ENCODE data around the gene PEAK1. TPM values are rescaled to one million over a fixed set of nuclear protein-coding genes. Genes with fewer than 3 reads are reported as not detected.

PEAK1 gene
- total RNA-seq, 4 donors from 2014 or later, result 68.8 to 79.1 (median 78.7) TPM

- TF ChIP-seq CTCF (IDR thresholded peaks at IDR 0.05; ENCODE audit: low read depth), result no peak
Observed at GRCh38 chr15:77340245-77340644, 79.7 kb downstream of the PEAK1 start.

GRCh38 chr15:77336006-77336405 lies 83.9 kb downstream of the PEAK1 start:
- no peak for TF ChIP-seq CTCF (IDR thresholded peaks at IDR 0.05; ENCODE audit: low read depth)

GRCh38 chr15:77335298-77335697 lies 84.6 kb downstream of the PEAK1 start:
- no peak for TF ChIP-seq CTCF (IDR thresholded peaks at IDR 0.05; ENCODE audit: low read depth)

- TF ChIP-seq CTCF (IDR thresholded peaks at IDR 0.05; ENCODE audit: low read depth), result no peak
Observed at GRCh38 chr15:77333166-77333565, 86.7 kb downstream of the PEAK1 start.

- no peak for TF ChIP-seq CTCF (IDR thresholded peaks at IDR 0.05; ENCODE audit: low read depth)
Observed at GRCh38 chr15:77329202-77329601, 90.7 kb downstream of the PEAK1 start.

GRCh38 chr15:77327844-77328529 lies 91.9 kb downstream of the PEAK1 start:
- TF ChIP-seq CTCF (IDR thresholded peaks at IDR 0.05; ENCODE audit: low read depth), result no peak

GRCh38 chr15:77327168-77327567 lies 92.7 kb downstream of the PEAK1 start:
- no peak for TF ChIP-seq CTCF (IDR thresholded peaks at IDR 0.05; ENCODE audit: low read depth)
